HL-60 (cell line): Measurements from ENCODE around the gene CXCL13.

Experiments
- POLR2AphosphoS5 ChIP-seq: IDR thresholded peaks from 2 replicates; pipeline ENCODE4 v1.6.1; 2012; ENCODE audit warnings: low read depth
- TF ChIP-seq, protein P1 (sequence below): IDR thresholded peaks from one replicate; pipeline ENCODE4 v1.5.1; 2011; ENCODE audit warnings: low read length, control low read depth, inconsistent platforms; ENCODE audit not compliant: insufficient read depth

DNA sequence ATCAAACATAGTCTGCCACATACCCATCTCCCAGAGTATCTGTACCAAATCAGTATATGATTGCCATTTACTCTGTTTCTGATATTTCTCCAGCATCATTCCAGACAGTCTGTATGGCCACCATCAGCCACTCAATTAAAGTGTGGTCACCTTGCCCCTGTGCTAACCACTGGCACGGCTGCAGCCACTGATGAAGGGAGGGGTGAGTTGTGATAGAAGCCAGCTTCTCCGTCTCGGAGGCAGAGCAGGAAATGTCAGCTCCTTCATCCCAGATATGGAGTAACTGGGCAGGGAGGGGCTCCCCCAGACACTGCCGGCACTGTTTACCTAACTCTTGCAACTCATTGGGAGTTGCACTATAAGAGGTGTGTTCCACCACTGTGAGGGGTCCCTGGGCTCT is 30.3 kb downstream of the CXCL13 start:
- TF ChIP-seq, protein P1, sequence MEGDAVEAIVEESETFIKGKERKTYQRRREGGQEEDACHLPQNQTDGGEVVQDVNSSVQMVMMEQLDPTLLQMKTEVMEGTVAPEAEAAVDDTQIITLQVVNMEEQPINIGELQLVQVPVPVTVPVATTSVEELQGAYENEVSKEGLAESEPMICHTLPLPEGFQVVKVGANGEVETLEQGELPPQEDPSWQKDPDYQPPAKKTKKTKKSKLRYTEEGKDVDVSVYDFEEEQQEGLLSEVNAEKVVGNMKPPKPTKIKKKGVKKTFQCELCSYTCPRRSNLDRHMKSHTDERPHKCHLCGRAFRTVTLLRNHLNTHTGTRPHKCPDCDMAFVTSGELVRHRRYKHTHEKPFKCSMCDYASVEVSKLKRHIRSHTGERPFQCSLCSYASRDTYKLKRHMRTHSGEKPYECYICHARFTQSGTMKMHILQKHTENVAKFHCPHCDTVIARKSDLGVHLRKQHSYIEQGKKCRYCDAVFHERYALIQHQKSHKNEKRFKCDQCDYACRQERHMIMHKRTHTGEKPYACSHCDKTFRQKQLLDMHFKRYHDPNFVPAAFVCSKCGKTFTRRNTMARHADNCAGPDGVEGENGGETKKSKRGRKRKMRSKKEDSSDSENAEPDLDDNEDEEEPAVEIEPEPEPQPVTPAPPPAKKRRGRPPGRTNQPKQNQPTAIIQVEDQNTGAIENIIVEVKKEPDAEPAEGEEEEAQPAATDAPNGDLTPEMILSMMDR: no peak
- no peak for TF ChIP-seq POLR2AphosphoS5
